ENCODE data around the gene PMPCA. TPM values are rescaled to one million over a fixed set of nuclear protein-coding genes. Genes with fewer than 3 reads are reported as not detected.

The PMPCA gene
- total RNA-seq, 1 experiment from 2014 or later: 103 TPM

GRCh38 chr9:136443087-136443486 is 32.6 kb downstream of the PMPCA start (continued):
- TF ChIP-seq, protein P1, sequence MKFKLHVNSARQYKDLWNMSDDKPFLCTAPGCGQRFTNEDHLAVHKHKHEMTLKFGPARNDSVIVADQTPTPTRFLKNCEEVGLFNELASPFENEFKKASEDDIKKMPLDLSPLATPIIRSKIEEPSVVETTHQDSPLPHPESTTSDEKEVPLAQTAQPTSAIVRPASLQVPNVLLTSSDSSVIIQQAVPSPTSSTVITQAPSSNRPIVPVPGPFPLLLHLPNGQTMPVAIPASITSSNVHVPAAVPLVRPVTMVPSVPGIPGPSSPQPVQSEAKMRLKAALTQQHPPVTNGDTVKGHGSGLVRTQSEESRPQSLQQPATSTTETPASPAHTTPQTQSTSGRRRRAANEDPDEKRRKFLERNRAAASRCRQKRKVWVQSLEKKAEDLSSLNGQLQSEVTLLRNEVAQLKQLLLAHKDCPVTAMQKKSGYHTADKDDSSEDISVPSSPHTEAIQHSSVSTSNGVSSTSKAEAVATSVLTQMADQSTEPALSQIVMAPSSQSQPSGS (CRISPR knock-in tag; IDR thresholded peaks at IDR 0.05; ENCODE audit: borderline replicate concordance, low read depth): no peak
- TF ChIP-seq, protein P2, sequence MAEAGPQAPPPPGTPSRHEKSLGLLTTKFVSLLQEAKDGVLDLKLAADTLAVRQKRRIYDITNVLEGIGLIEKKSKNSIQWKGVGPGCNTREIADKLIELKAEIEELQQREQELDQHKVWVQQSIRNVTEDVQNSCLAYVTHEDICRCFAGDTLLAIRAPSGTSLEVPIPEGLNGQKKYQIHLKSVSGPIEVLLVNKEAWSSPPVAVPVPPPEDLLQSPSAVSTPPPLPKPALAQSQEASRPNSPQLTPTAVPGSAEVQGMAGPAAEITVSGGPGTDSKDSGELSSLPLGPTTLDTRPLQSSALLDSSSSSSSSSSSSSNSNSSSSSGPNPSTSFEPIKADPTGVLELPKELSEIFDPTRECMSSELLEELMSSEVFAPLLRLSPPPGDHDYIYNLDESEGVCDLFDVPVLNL (CRISPR knock-in tag; IDR thresholded peaks at IDR 0.05; ENCODE audit: borderline replicate concordance, low read depth): no peak
- TF ChIP-seq GABPB1 (CRISPR knock-in tag; IDR thresholded peaks at IDR 0.05) (no peak), NFE2L1 (CRISPR knock-in tag; IDR thresholded peaks at IDR 0.05) (no peak), NR2C2 (CRISPR knock-in tag; IDR thresholded peaks at IDR 0.05) (no peak), OVOL2 (CRISPR knock-in tag; IDR thresholded peaks at IDR 0.05; ENCODE audit: borderline replicate concordance) (no peak)

GRCh38 chr9:136443687-136444086 is 33.2 kb downstream of the PMPCA start:
- H3K4me1 Mint-ChIP-seq: no peaks in the 10 kb centered on the region
- DNase-seq (ENCODE audit: low spot score): no peak
- H3K4me3 Mint-ChIP-seq: no peak overlapping the region
- no peaks in the 10 kb centered on the region for H3K27me3 Mint-ChIP-seq (ENCODE audit: low read depth)
- H3K27ac Mint-ChIP-seq: no peak overlapping the region
- H3K36me3 Mint-ChIP-seq: peaks cover 48% of the 10 kb centered on the region
- ATAC-seq: no peak
- TF ChIP-seq, protein P3, sequence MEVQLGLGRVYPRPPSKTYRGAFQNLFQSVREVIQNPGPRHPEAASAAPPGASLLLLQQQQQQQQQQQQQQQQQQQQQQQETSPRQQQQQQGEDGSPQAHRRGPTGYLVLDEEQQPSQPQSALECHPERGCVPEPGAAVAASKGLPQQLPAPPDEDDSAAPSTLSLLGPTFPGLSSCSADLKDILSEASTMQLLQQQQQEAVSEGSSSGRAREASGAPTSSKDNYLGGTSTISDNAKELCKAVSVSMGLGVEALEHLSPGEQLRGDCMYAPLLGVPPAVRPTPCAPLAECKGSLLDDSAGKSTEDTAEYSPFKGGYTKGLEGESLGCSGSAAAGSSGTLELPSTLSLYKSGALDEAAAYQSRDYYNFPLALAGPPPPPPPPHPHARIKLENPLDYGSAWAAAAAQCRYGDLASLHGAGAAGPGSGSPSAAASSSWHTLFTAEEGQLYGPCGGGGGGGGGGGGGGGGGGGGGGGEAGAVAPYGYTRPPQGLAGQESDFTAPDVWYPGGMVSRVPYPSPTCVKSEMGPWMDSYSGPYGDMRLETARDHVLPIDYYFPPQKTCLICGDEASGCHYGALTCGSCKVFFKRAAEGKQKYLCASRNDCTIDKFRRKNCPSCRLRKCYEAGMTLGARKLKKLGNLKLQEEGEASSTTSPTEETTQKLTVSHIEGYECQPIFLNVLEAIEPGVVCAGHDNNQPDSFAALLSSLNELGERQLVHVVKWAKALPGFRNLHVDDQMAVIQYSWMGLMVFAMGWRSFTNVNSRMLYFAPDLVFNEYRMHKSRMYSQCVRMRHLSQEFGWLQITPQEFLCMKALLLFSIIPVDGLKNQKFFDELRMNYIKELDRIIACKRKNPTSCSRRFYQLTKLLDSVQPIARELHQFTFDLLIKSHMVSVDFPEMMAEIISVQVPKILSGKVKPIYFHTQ (CRISPR knock-in tag; IDR thresholded peaks at IDR 0.05): no peak
- CTCF ChIA-PET: no interaction called here
- POLR2A ChIA-PET: no interaction called here
- H3K9me3 Mint-ChIP-seq: no peaks in the 10 kb centered on the region

- no peak for DNase-seq (ENCODE audit: low spot score)
- POLR2A ChIA-PET: no interaction called here
- CTCF ChIA-PET: no interaction called here
- H3K4me3 Mint-ChIP-seq: no peak overlapping the region
- no peaks in the 10 kb centered on the region for H3K4me1 Mint-ChIP-seq
- no peak for ATAC-seq
- H3K9me3 Mint-ChIP-seq: no peaks in the 10 kb centered on the region
- no peak overlapping the region for H3K27ac Mint-ChIP-seq
- H3K36me3 Mint-ChIP-seq: peaks cover 48% of the 10 kb centered on the region
- no peaks in the 10 kb centered on the region for H3K27me3 Mint-ChIP-seq (ENCODE audit: low read depth)
- TF ChIP-seq PRRX2 (CRISPR knock-in tag; IDR thresholded peaks at IDR 0.05) (no peak), IRF2 (CRISPR knock-in tag; IDR thresholded peaks at IDR 0.05; ENCODE audit: borderline replicate concordance, low read depth) (no peak), AFF4 (CRISPR knock-in tag; IDR thresholded peaks at IDR 0.05; ENCODE audit: borderline replicate concordance) (no peak), SMAD4 (CRISPR knock-in tag; IDR thresholded peaks at IDR 0.05) (no peak), RORB (CRISPR knock-in tag; IDR thresholded peaks at IDR 0.05) (no peak), ZNF317 (CRISPR knock-in tag; IDR thresholded peaks at IDR 0.05; ENCODE audit: borderline replicate concordance, low read depth) (no peak), ZNF423 (CRISPR knock-in tag; IDR thresholded peaks at IDR 0.05) (no peak), ZNF138 (CRISPR knock-in tag; conservative IDR thresholded peaks at IDR 0.05) (no peak)
- TF ChIP-seq, protein P4, sequence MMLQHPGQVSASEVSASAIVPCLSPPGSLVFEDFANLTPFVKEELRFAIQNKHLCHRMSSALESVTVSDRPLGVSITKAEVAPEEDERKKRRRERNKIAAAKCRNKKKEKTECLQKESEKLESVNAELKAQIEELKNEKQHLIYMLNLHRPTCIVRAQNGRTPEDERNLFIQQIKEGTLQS (CRISPR knock-in tag; conservative IDR thresholded peaks at IDR 0.05): no peak
- TF ChIP-seq, protein P3 (CRISPR knock-in tag; IDR thresholded peaks at IDR 0.05): no peak
- TF ChIP-seq, protein P5, sequence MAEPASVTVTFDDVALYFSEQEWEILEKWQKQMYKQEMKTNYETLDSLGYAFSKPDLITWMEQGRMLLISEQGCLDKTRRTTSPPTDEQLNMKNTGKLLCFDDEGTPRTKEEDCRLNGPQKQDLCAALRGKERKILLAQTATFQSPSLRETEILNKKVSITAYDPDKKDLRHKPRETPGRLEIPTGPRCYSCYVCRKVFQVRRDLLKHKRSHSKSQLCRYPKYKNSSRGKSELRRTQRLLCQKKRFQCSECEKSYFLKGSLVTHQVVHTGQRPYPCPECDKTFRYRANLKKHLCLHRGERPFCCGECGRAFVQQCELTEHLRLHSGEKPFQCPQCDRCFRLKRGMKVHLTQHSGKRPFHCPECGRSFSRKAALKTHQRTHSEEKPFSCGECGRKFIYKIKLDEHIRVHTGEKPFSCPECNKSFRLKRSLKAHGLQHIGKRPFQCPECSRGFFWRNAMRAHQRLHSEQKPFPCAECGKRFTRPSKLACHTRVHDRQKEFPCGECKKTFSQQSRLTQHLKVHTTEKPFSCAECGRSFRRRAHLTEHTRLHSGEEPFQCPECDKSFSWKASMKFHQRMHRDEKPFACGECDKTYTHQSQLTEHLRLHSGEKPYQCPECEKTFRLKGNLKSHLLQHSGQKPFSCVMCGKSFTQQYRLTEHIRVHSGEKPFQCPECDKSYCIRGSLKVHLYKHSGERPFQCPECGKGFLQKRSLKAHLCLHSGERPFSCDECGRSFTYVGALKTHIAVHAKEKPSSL (CRISPR knock-in tag; conservative IDR thresholded peaks at IDR 0.05): no peak
Observed at GRCh38 chr9:136444102-136444501, 33.6 kb downstream of the PMPCA start.
